OCI-LY1 (cell line): ENCODE measurements around the gene ZNF275.
"Not testable (repeated sequence)": the region's sequence is repeated elsewhere in the genome, so short reads cannot be mapped to it uniquely, and the experiment has no call there.

Experiments
- H2AFZ ChIP-seq: fragments of 200-600 bp; sonication (generic), shearing (Covaris generic); 2 replicates; pipeline ENCODE4 v1.6.0; 2014; ENCODE audit warnings: antibody characterized with exemption, mild to moderate bottlenecking, low read length
- H3F3A ChIP-seq: fragments of 200-600 bp; sonication (generic), shearing (Covaris generic); 2 replicates; pipeline ENCODE4 v1.6.0; 2014; ENCODE audit warnings: mild to moderate bottlenecking, antibody characterized with exemption, low read length, moderate library complexity; ENCODE audit not compliant: insufficient read depth
- H3K27ac ChIP-seq: fragments of 200-600 bp; sonication (generic); 2 replicates; pipeline ENCODE4 v1.5.1; 2014; ENCODE audit warnings: low read length, mixed run types, mild to moderate bottlenecking, low read depth; ENCODE audit not compliant: poor library complexity, severe bottlenecking
- H3K27me3 ChIP-seq: fragments of 200-600 bp; sonication (generic); 2 replicates; pipeline ENCODE4 v1.6.0; 2014; ENCODE audit warnings: antibody characterized with exemption, mild to moderate bottlenecking, low read length, moderate library complexity; ENCODE audit not compliant: insufficient read depth
- H3K36me3 ChIP-seq: fragments of 200-600 bp; sonication (generic); 2 replicates; pipeline ENCODE4 v1.6.1; 2014; ENCODE audit warnings: mild to moderate bottlenecking, antibody characterized with exemption, low read length, moderate library complexity, mixed read lengths; ENCODE audit not compliant: insufficient read depth
- H3K4me1 ChIP-seq: fragments of 200-600 bp; sonication (generic); 2 replicates; pipeline ENCODE4 v1.5.1; 2014; ENCODE audit warnings: mild to moderate bottlenecking, low read length, moderate library complexity; ENCODE audit not compliant: insufficient read depth, severe bottlenecking
- H3K4me2 ChIP-seq: fragments of 200-600 bp; sonication (generic), shearing (Covaris generic); 2 replicates; pipeline ENCODE4 v1.6.1; 2014; ENCODE audit warnings: low read length
- H3K4me3 ChIP-seq: fragments of 200-600 bp; sonication (generic); 2 replicates; pipeline ENCODE4 v1.5.1; 2014; ENCODE audit warnings: low read length, low read depth, mild to moderate bottlenecking, mixed read lengths; ENCODE audit not compliant: poor library complexity, severe bottlenecking
- H3K79me2 ChIP-seq: fragments of 200-600 bp; shearing (Covaris generic); 2 replicates; pipeline ENCODE4 v1.6.1; 2016; ENCODE audit warnings: mixed run types, low read length, mixed read lengths; ENCODE audit not compliant: insufficient read depth
- H3K9ac ChIP-seq: fragments of 200-600 bp; sonication (generic), shearing (Covaris generic); 2 replicates; pipeline ENCODE4 v1.6.1; 2014; ENCODE audit warnings: mild to moderate bottlenecking, low read length, mixed read lengths
- H3K9me2 ChIP-seq: fragments of 200-600 bp; sonication (generic), shearing (Covaris generic); 2 replicates; pipeline ENCODE4 v1.6.1; 2014; ENCODE audit warnings: low read depth, mild to moderate bottlenecking, low read length, mixed read lengths
- H3K9me3 ChIP-seq: fragments of 200-600 bp; shearing (Covaris generic); 2 replicates; pipeline ENCODE4 v1.6.1; 2014; ENCODE audit warnings: low read length, mixed read lengths
- H4K20me1 ChIP-seq: fragments of 200-600 bp; sonication (generic), shearing (Covaris generic); 2 replicates; pipeline ENCODE4 v1.6.0; 2016; ENCODE audit warnings: mild to moderate bottlenecking, low read length; ENCODE audit not compliant: insufficient read depth
- CTCF ChIP-seq: fragments of 200-600 bp; sonication (generic), shearing (Covaris generic); IDR thresholded peaks from 2 replicates; pipeline ENCODE4 v1.5.1; 2017; ENCODE audit warnings: mild to moderate bottlenecking, antibody characterized with exemption, low read length, moderate library complexity, mixed read lengths
- EZH2 ChIP-seq: fragments of 200-600 bp; sonication (generic), shearing (Covaris generic); IDR thresholded peaks from 2 replicates; pipeline ENCODE4 v1.8.0; 2017; ENCODE audit warnings: borderline replicate concordance, mixed run types, mild to moderate bottlenecking, antibody characterized with exemption, low read length, moderate library complexity, mixed read lengths

ZNF275 gene

GRCh38 chrX:153387345-153387744 is 53.4 kb downstream of the ZNF275 start:
- no peaks in the 10 kb centered on the region for H4K20me1 ChIP-seq
- H3K4me1 ChIP-seq, result no peaks in the 10 kb centered on the region
- no peak overlapping the region for H3K4me3 ChIP-seq
- no peaks in the 10 kb centered on the region for H3K36me3 ChIP-seq
- H2AFZ ChIP-seq, result no peak overlapping the region
- no peaks in the 10 kb centered on the region for H3K9me3 ChIP-seq
- no peaks in the 10 kb centered on the region for H3F3A ChIP-seq
- no peak for TF ChIP-seq CTCF
- no peak for TF ChIP-seq EZH2
- H3K9me2 ChIP-seq, result no peaks in the 10 kb centered on the region
- no peaks in the 10 kb centered on the region for H3K79me2 ChIP-seq
- no peak overlapping the region for H3K4me2 ChIP-seq
- H3K27ac ChIP-seq, result no peak overlapping the region
- H3K9ac ChIP-seq, result no peak overlapping the region
- H3K27me3 ChIP-seq, result no peaks in the 10 kb centered on the region

GRCh38 chrX:153387987-153388721 is 54.2 kb downstream of the ZNF275 start:
- H4K20me1 ChIP-seq, result no peaks in the 10 kb centered on the region
- no peaks in the 10 kb centered on the region for H3K27me3 ChIP-seq
- no peaks in the 10 kb centered on the region for H3K4me1 ChIP-seq
- no peaks in the 10 kb centered on the region for H3K9me2 ChIP-seq
- no peak overlapping the region for H3K4me2 ChIP-seq
- no peaks in the 10 kb centered on the region for H3K36me3 ChIP-seq
- TF ChIP-seq EZH2 (no peak), CTCF (no peak)
- H3F3A ChIP-seq, result no peaks in the 10 kb centered on the region
- H2AFZ ChIP-seq, result no peak overlapping the region
- no peaks in the 10 kb centered on the region for H3K9me3 ChIP-seq
- no peak overlapping the region for H3K27ac ChIP-seq
- no peaks in the 10 kb centered on the region for H3K79me2 ChIP-seq
- H3K4me3 ChIP-seq, result no peak overlapping the region
- no peak overlapping the region for H3K9ac ChIP-seq

GRCh38 chrX:153388722-153389459 is 54.9 kb downstream of the ZNF275 start:
- H3K9me2 ChIP-seq, result no peaks in the 10 kb centered on the region
- H2AFZ ChIP-seq, result no peak overlapping the region
- H3K4me3 ChIP-seq, result no peak overlapping the region
- H3K4me1 ChIP-seq, result no peaks in the 10 kb centered on the region
- no peaks in the 10 kb centered on the region for H3K36me3 ChIP-seq
- no peaks in the 10 kb centered on the region for H3K79me2 ChIP-seq
- no peaks in the 10 kb centered on the region for H4K20me1 ChIP-seq
- H3F3A ChIP-seq, result no peaks in the 10 kb centered on the region
- no peak overlapping the region for H3K4me2 ChIP-seq
- H3K9me3 ChIP-seq, result no peaks in the 10 kb centered on the region
- no peak overlapping the region for H3K27ac ChIP-seq
- H3K9ac ChIP-seq, result no peak overlapping the region
- H3K27me3 ChIP-seq, result no peaks in the 10 kb centered on the region
- no peak for TF ChIP-seq CTCF
- TF ChIP-seq EZH2, result no peak

GRCh38 chrX:153389460-153389768 is 55.5 kb downstream of the ZNF275 start:
- not testable (repeated sequence) for H3K27ac ChIP-seq, H3K36me3 ChIP-seq, H3K4me3 ChIP-seq, H4K20me1 ChIP-seq, H3K9ac ChIP-seq, H3K79me2 ChIP-seq, H3K9me2 ChIP-seq, H3K9me3 ChIP-seq, H3F3A ChIP-seq, H3K27me3 ChIP-seq, H2AFZ ChIP-seq, H3K4me1 ChIP-seq, H3K4me2 ChIP-seq
